Endothelial cell of umbilical vein (primary cell): ENCODE results near the gene BSND.

Experiments
- JUN ChIP-seq: IDR thresholded peaks from 2 replicates; pipeline ENCODE4 v1.6.1; 2011; ENCODE audit warnings: borderline replicate concordance, low read depth; ENCODE audit not compliant: insufficient read length, insufficient read depth
- POLR2A ChIP-seq: IDR thresholded peaks from 2 replicates; pipeline ENCODE4 v1.6.1; 2012; ENCODE audit warnings: low read depth, mild to moderate bottlenecking, control low read depth, low read length

GRCh38 chr1:54987427-54987826, 11.3 kb upstream of the BSND start:
- TF ChIP-seq JUN, result no peak
- no peak for TF ChIP-seq POLR2A
